Fibroblast of lung (primary cell): ENCODE results near the gene SYT14. TPM values are rescaled to one million over a fixed set of nuclear protein-coding genes. Genes with fewer than 3 reads are reported as not detected.

Source experiments
- DNase-seq, 2 donors: peaks; one replicate each; pipeline versions ENCODE4 v3.0.0 to v3.0.0-alpha.2; 2010; ENCODE audit warnings: low read depth in 2 of 2
- H2AFZ ChIP-seq: 2 replicates; pipeline ENCODE4 v1.5.1; 2012; ENCODE audit warnings: low read length, control low read depth, inconsistent platforms
- H3K27ac ChIP-seq: 2 replicates; pipeline ENCODE4 v1.5.1; 2011; ENCODE audit warnings: low read length, control low read depth; ENCODE audit not compliant: insufficient read depth
- H3K27me3 ChIP-seq: 2 replicates; pipeline ENCODE4 v1.5.1; 2011; ENCODE audit warnings: mild to moderate bottlenecking, low read length; ENCODE audit not compliant: control insufficient read depth, insufficient read depth
- H3K36me3 ChIP-seq: 2 replicates; pipeline ENCODE4 v1.5.1; 2011; ENCODE audit warnings: low read length; ENCODE audit not compliant: control insufficient read depth, insufficient read depth
- H3K4me1 ChIP-seq: 2 replicates; pipeline ENCODE4 v1.5.1; 2011; ENCODE audit warnings: low read length; ENCODE audit not compliant: control insufficient read depth, insufficient read depth; ENCODE audit errors: extremely low read depth
- H3K4me2 ChIP-seq: 2 replicates; pipeline ENCODE4 v1.5.1; 2011; ENCODE audit warnings: low read length, control low read depth; ENCODE audit not compliant: insufficient read depth; ENCODE audit errors: extremely low read depth
- H3K4me3 ChIP-seq, 4 experiments: fragments of 200-600 bp in 1 of 4; sonication (generic) in 1 of 4; replicated peaks in 1 of 4; 2 replicates each; pipeline ENCODE4 v1.5.1; 2011 to 2016; ENCODE audit warnings: low read length in 4 of 4, low read depth in 3 of 4, mild to moderate bottlenecking in 3 of 4, control low read depth in 2 of 4, inconsistent platforms in 1 of 4, mixed read lengths in 1 of 4; ENCODE audit not compliant: insufficient read depth in 1 of 4; ENCODE audit errors: control extremely low read depth in 1 of 4
- H3K79me2 ChIP-seq: 2 replicates; pipeline ENCODE4 v1.5.1; 2012; ENCODE audit warnings: mild to moderate bottlenecking, low read length, inconsistent platforms; ENCODE audit not compliant: control insufficient read depth, insufficient read depth
- H3K9ac ChIP-seq: 2 replicates; pipeline ENCODE4 v1.5.1; 2011; ENCODE audit warnings: mild to moderate bottlenecking, low read length, control low read depth; ENCODE audit not compliant: insufficient read depth
- H3K9me3 ChIP-seq: 2 replicates; pipeline ENCODE4 v1.5.1; 2012; ENCODE audit warnings: low read depth, low read length; ENCODE audit not compliant: control insufficient read depth, insufficient read depth
- H4K20me1 ChIP-seq: 2 replicates; pipeline ENCODE4 v1.5.1; 2011; ENCODE audit warnings: low read length; ENCODE audit not compliant: control insufficient read depth, insufficient read depth; ENCODE audit errors: extremely low read depth
- EZH2 ChIP-seq: IDR thresholded peaks from 2 replicates; pipeline ENCODE4 v1.5.1; 2012; ENCODE audit warnings: low read length, control low read depth, mild to moderate bottlenecking; ENCODE audit errors: missing control alignments
- polyA plus RNA-seq, 2 donors: library from polyadenylated mRNA; depleted of rRNA in 1 of 2; stranded (reverse) in 1 of 2; unstranded in 1 of 2; fragments of >200 nt; gene quantifications; 2 replicates each; pipeline ENCODE4 v1.2.1, GENCODE V29; 2011 to 2012; ENCODE audit warnings: missing spikeins in 1 of 2
- total RNA-seq: library from RNA; depleted of rRNA; stranded (reverse); fragments of >200 nt; gene quantifications from 2 replicates; pipeline ENCODE4 v1.2.1, GENCODE V29; 2014
- TF ChIP-seq, protein P1 (sequence below), 2 donors: IDR thresholded peaks in 1 of 2; conservative IDR thresholded peaks in 1 of 2; 1 replicate in 1 of 2; 2 replicates in 1 of 2; pipeline ENCODE4 v1.5.1; 2011 to 2012; ENCODE audit warnings: low read length in 2 of 2, control low read depth in 1 of 2, inconsistent platforms in 1 of 2, low read depth in 1 of 2, mild to moderate bottlenecking in 1 of 2

Gene SYT14
- total and polyA plus RNA-seq, 2 donors (not counting 1 experiment from before 2014, with no cell fraction given), result 0.84 to 0.99 TPM

DNA sequence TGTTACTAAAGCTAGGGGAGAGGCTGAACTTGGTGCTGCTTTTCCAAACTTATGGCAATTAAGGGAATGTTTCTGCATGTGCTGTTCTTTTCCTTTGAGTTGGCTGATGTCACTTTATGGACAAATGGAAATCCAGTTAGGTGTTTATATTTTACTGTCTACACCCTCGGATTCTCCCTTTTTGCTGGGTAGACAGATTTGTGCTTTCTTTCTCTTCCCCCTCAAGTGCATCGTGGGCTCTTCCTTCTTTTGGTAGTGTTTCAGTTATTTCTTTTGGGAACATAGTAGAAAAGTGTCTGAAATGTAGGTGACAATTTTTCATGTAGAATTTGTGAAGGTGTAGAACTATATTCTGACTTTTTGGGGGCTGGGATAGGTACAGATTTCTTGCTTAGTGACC lies 22.9 kb downstream of the SYT14 start:
- TF ChIP-seq EZH2, result no peak
- TF ChIP-seq, protein P1, sequence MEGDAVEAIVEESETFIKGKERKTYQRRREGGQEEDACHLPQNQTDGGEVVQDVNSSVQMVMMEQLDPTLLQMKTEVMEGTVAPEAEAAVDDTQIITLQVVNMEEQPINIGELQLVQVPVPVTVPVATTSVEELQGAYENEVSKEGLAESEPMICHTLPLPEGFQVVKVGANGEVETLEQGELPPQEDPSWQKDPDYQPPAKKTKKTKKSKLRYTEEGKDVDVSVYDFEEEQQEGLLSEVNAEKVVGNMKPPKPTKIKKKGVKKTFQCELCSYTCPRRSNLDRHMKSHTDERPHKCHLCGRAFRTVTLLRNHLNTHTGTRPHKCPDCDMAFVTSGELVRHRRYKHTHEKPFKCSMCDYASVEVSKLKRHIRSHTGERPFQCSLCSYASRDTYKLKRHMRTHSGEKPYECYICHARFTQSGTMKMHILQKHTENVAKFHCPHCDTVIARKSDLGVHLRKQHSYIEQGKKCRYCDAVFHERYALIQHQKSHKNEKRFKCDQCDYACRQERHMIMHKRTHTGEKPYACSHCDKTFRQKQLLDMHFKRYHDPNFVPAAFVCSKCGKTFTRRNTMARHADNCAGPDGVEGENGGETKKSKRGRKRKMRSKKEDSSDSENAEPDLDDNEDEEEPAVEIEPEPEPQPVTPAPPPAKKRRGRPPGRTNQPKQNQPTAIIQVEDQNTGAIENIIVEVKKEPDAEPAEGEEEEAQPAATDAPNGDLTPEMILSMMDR (conservative IDR thresholded peaks at IDR 0.05 in 1 of 2, IDR thresholded peaks at IDR 0.05 in 1 of 2; ENCODE audit: low read depth in 1 of 2, low read length in 2 of 2), result no peak
- H3K79me2 ChIP-seq, result no peaks in the 10 kb centered on the region
- no peak overlapping the region for H2AFZ ChIP-seq
- no peak overlapping the region for H3K4me2 ChIP-seq
- no peaks in the 10 kb centered on the region for H3K36me3 ChIP-seq
- no peaks in the 10 kb centered on the region for H3K9me3 ChIP-seq
- H3K27me3 ChIP-seq, result no peaks in the 10 kb centered on the region
- no peak overlapping the region for H3K27ac ChIP-seq
- DNase-seq, result no peak
- H3K9ac ChIP-seq, result no peak overlapping the region
- H3K4me3 ChIP-seq, result no peak overlapping the region
- H4K20me1 ChIP-seq, result no peaks in the 10 kb centered on the region
- no peaks in the 10 kb centered on the region for H3K4me1 ChIP-seq

DNA sequence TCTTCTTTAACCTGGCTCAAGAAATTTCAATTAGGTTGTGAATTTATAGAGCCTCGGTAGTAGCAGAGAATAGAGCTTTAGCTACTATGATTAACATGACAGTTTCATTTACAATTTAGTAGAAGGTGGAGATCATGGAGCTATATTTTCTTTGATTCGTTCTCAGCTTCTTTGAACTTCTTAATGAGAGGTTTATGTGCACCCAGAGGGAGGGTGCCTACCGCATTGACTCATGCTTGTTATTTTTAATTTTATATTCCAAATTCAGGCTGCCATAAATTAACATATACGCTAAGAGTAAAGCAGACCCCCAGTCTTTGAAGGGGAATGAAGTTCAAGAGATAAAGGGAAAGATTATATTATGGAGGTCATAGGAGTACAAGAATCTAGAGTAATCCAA lies 24.4 kb downstream of the SYT14 start:
- H3K27me3 ChIP-seq, result no peaks in the 10 kb centered on the region
- no peak overlapping the region for H2AFZ ChIP-seq
- no peak for DNase-seq
- no peak overlapping the region for H3K9ac ChIP-seq
- H3K4me2 ChIP-seq, result no peak overlapping the region
- no peak overlapping the region for H3K27ac ChIP-seq
- no peaks in the 10 kb centered on the region for H3K79me2 ChIP-seq
- H3K4me3 ChIP-seq, result no peak overlapping the region
- no peaks in the 10 kb centered on the region for H4K20me1 ChIP-seq
- TF ChIP-seq EZH2, result no peak
- TF ChIP-seq, protein P1 (conservative IDR thresholded peaks at IDR 0.05 in 1 of 2, IDR thresholded peaks at IDR 0.05 in 1 of 2; ENCODE audit: low read depth in 1 of 2, low read length in 2 of 2), result no peak
- H3K36me3 ChIP-seq, result no peaks in the 10 kb centered on the region
- no peaks in the 10 kb centered on the region for H3K9me3 ChIP-seq
- no peaks in the 10 kb centered on the region for H3K4me1 ChIP-seq

DNA sequence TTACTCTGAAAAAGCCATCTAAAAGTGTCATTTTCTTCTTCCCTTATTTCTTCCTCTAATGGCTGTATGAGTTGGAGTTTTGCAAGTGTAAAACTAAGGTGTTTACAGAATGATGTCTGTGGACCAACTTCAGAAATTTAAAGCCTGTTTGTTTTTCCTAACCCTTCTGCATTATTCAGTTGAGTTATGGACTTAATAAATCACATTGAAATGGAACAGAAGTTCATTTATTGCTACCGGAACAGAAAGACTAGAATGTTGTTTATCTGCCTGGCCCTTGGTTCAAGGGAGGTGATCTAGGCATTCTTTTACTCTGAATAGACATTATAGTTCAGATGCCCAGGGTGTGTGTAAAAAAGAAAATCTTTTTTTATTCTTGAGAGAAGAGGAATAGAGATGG lies 24.8 kb downstream of the SYT14 start:
- no peak overlapping the region for H3K9ac ChIP-seq
- H3K27ac ChIP-seq, result no peak overlapping the region
- no peak for TF ChIP-seq EZH2
- TF ChIP-seq, protein P1 (conservative IDR thresholded peaks at IDR 0.05 in 1 of 2, IDR thresholded peaks at IDR 0.05 in 1 of 2; ENCODE audit: low read depth in 1 of 2, low read length in 2 of 2), result no peak
- no peaks in the 10 kb centered on the region for H3K9me3 ChIP-seq
- H3K36me3 ChIP-seq, result no peaks in the 10 kb centered on the region
- no peak for DNase-seq
- no peak overlapping the region for H3K4me2 ChIP-seq
- H2AFZ ChIP-seq, result no peak overlapping the region
- H3K4me1 ChIP-seq, result no peaks in the 10 kb centered on the region
- H4K20me1 ChIP-seq, result no peaks in the 10 kb centered on the region
- no peaks in the 10 kb centered on the region for H3K79me2 ChIP-seq
- no peak overlapping the region for H3K4me3 ChIP-seq
- H3K27me3 ChIP-seq, result no peaks in the 10 kb centered on the region
